Skeletal muscle cell (primary cell): ENCODE data around the gene TRMT112.
A peak's percentile ranks its signal among the peaks of the same experiment; 100 is the strongest.
"Not testable (repeated sequence)": the region's sequence is repeated elsewhere in the genome, so short reads cannot be mapped to it uniquely, and the experiment has no call there.

Source experiments
- DNase-seq: peaks from one replicate; pipeline ENCODE4 v3.0.0-alpha.2; 2010; ENCODE audit warnings: low read depth
- H3K4me3 ChIP-seq: 2 replicates; pipeline ENCODE4 v1.5.1; 2011; ENCODE audit warnings: low read depth, mild to moderate bottlenecking, control low read depth, low read length, moderate library complexity

The TRMT112 gene

GRCh38 chr11:64315667-64316526, 1.5 kb downstream of the TRMT112 start:
- not testable (repeated sequence) for H3K4me3 ChIP-seq

GRCh38 chr11:64314805-64315561, 2.4 kb downstream of the TRMT112 start:
- no peak for DNase-seq
- no peak overlapping the region for H3K4me3 ChIP-seq

More at GRCh38 chr11:64315667-64316526, 1.5 kb downstream of the TRMT112 start:
- DNase-seq: not testable (repeated sequence)

GRCh38 chr11:64314146-64314804, 3.1 kb downstream of the TRMT112 start:
- H3K4me3 ChIP-seq: no peak overlapping the region
- no peak for DNase-seq

GRCh38 chr11:64313491-64314145, 3.7 kb downstream of the TRMT112 start:
- H3K4me3 ChIP-seq: no peak overlapping the region
- no peak for DNase-seq

- no peak for DNase-seq
- H3K4me3 ChIP-seq: no peak overlapping the region
Observed at GRCh38 chr11:64312947-64313346, 4.4 kb downstream of the TRMT112 start.

GRCh38 chr11:64307795-64308194, 9.6 kb downstream of the TRMT112 start:
- not testable (repeated sequence) for H3K4me3 ChIP-seq, DNase-seq

GRCh38 chr11:64306876-64307622, 10.3 kb downstream of the TRMT112 start:
- no peak for DNase-seq
- peak overlapping the region; percentile 72 for H3K4me3 ChIP-seq

GRCh38 chr11:64306563-64306875, 10.8 kb downstream of the TRMT112 start:
- no peak for DNase-seq
- peak overlapping the region; percentile 72 for H3K4me3 ChIP-seq

- peak overlapping the region; percentile 72 for H3K4me3 ChIP-seq
- DNase-seq: no peak
Observed at GRCh38 chr11:64305691-64306562, 11.4 kb downstream of the TRMT112 start.

- peak within 1 kb of the TSS; percentile 74 for H3K4me3 ChIP-seq
- DNase-seq: peak; percentile 89
Observed at GRCh38 chr11:64305075-64305690, 12.2 kb downstream of the TRMT112 start, which contains the start of gene ESRRA. Gene ESRRA (plus strand): TSS chr11:64305524. CDS start chr11:64307180, 1,656 bp downstream.

- DNase-seq: peak; percentile 54
- H3K4me3 ChIP-seq: peak overlapping the region; percentile 74
Observed at GRCh38 chr11:64304316-64305072, 12.9 kb downstream of the TRMT112 start.

GRCh38 chr11:64304032-64304315, 13.4 kb downstream of the TRMT112 start:
- H3K4me3 ChIP-seq: peak overlapping the region; percentile 74
- DNase-seq: no peak

- H3K4me3 ChIP-seq: no peak overlapping the region
- no peak for DNase-seq
Observed at GRCh38 chr11:64303109-64304031, 14.0 kb downstream of the TRMT112 start.

- peak within 1 kb of the TSS; percentile 24 for H3K4me3 ChIP-seq
- DNase-seq: no peak
Observed at GRCh38 chr11:64299847-64300648, 17.3 kb downstream of the TRMT112 start, which contains the start of gene CATSPERZ. Gene CATSPERZ (plus strand): TSS chr11:64300358. CDS start chr11:64300411, 53 bp downstream.
